Measurements from ENCODE around the gene ALPP.
"Not testable (repeated sequence)": the region's sequence is repeated elsewhere in the genome, so short reads cannot be mapped to it uniquely, and the experiment has no call there.

- not testable (repeated sequence) for TF ChIP-seq E2F4 (CRISPR knock-in tag; IDR thresholded peaks at IDR 0.05; ENCODE audit: borderline replicate concordance, low read depth); ZBTB21 (CRISPR knock-in tag; IDR thresholded peaks at IDR 0.05; ENCODE audit: borderline replicate concordance); CTCF (IDR thresholded peaks at IDR 0.05); TCF7 (CRISPR knock-in tag; IDR thresholded peaks at IDR 0.05; ENCODE audit: low read depth); TEAD4 (CRISPR knock-in tag; IDR thresholded peaks at IDR 0.05); ZNF232 (CRISPR knock-in tag; IDR thresholded peaks at IDR 0.05); ATF3 (CRISPR knock-in tag; conservative IDR thresholded peaks at IDR 0.05); NFATC4 (CRISPR knock-in tag; IDR thresholded peaks at IDR 0.05); NR3C1 (CRISPR knock-in tag; conservative IDR thresholded peaks at IDR 0.05; ENCODE audit: low read depth); USF2 (CRISPR knock-in tag; IDR thresholded peaks at IDR 0.05); MLX (CRISPR knock-in tag; IDR thresholded peaks at IDR 0.05); ESRRA (CRISPR knock-in tag; IDR thresholded peaks at IDR 0.05; ENCODE audit: borderline replicate concordance)
Observed at GRCh38 chr2:232332244-232332939, 46.2 kb upstream of the ALPP start.
